Islet precursor cell (in vitro differentiated cells): ENCODE data around the gene MED22.

Experiments
- DNase-seq: peaks from one replicate; pipeline ENCODE4 v3.0.0-alpha.2; 2018

Gene MED22

GRCh38 chr9:133375724-133376654, 28.1 kb upstream of the MED22 start, which contains the start of the genes STKLD1 and SURF4:
TSS of gene STKLD1 (plus strand) at chr9:133376366. CDS start at chr9:133376474, 108 bp downstream.
TSS of gene SURF4 (minus strand) at chr9:133376060. CDS start at chr9:133375969, 91 bp downstream.
- peak; percentile 97 for DNase-seq

GRCh38 chr9:133375116-133375723, 27.3 kb upstream of the MED22 start:
- DNase-seq, result no peak

DNA sequence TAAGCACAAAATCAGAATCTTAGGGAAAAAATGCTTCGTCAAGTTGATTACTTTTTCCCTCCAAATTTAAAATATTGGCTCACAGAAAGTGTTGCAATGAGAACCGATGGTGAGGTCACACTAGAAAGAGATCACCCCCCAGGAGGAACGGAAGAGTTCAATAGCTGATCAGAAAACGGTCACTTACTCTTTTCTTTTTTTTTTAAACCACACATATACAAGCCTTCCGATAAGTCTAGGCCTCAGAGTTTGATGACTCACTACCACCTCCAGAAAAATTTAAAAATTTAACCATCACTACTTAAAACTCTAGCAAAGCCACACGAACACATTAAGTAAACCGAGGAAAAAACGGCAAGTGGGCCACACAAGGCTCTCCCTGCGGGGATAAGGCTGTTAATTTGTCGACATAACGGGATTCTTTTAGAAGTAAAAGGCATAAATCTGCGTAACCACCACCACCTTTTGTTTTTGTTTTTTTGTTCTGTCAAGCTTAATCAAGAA, 26.7 kb upstream of the MED22 start:
- no peak for DNase-seq

DNA sequence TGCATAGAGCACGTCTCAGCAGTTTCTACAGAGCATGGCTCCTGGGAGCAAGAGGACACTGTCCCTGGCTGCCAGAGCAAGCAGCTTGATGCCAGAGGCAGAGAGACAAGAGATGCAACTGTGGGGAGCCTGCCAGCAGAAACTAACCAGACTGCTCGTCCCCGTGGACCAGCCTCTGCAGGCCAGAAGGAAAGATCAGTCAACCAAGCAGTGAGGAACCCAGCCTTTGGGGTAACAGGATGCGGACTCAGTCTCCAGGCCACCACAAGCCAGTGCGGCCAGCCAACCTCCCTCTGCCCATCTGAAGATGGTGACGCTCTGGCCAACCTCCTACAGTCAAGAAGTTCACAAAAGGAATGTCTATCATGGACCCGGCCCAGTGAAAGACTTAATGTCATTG, 24.2 kb upstream of the MED22 start:
- no peak for DNase-seq

DNA sequence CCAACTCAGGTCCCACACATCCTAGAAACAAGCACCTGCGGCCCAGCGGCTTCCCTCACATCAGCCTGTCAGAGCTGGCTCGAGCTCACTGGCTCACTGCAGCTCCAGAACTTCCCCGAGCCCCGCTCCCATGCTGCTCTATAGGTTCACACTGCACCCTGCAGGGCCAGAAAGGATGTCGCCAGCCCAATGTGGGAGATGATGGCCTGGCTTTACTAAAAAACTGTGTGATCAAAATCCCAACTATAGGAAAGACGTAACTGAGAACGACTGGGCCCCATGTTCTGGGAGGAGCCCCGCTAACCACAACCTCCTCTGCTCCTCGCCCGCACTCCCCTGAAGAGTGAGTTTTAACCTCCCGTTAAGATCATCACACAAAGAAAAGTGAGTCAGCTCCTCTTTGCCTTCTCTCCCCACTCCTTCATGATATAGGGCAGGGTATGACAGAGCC, 23.4 kb upstream of the MED22 start:
- no peak for DNase-seq

DNA sequence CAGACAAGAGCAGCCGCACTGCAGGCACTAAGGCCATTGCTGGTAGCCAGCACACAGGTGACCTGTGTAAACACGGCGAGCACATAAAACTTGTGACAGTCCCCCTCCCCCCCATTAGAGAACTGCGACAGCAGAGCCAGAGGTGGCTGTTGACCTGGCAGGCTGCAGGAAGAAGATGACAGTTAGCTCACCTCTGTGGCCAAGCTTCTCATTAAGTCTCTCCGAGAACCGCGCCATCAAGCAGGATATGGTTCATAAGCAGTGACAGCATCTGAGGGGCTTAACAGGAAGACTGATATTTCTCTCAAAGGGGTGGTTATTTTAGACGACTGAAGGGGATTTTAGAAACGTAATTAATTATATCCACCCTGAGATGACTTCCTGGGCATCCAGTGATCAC, 22.8 kb upstream of the MED22 start:
- DNase-seq, result no peak

- no peak for DNase-seq
Observed at GRCh38 chr9:133369933-133370332, 22.0 kb upstream of the MED22 start.

DNA sequence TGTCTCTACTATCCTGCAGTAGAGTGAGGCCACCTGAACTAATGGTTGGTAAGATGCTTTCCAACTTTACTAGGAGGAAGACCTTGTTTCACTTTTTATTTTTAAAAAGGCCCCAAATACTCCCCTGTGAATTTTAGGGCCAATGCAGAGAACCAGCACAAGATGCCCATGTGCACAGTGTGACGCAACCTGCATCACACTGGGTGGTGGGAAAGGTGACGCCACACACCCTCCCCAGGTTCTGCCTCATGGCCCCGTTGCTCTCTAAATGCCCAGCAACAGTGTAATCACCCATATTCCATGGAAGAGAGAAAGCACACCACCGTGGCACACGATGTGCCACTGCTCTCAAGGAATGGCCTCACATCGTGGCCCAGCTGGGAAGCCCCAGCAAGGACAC, 21.5 kb upstream of the MED22 start:
- DNase-seq, result no peak

DNA sequence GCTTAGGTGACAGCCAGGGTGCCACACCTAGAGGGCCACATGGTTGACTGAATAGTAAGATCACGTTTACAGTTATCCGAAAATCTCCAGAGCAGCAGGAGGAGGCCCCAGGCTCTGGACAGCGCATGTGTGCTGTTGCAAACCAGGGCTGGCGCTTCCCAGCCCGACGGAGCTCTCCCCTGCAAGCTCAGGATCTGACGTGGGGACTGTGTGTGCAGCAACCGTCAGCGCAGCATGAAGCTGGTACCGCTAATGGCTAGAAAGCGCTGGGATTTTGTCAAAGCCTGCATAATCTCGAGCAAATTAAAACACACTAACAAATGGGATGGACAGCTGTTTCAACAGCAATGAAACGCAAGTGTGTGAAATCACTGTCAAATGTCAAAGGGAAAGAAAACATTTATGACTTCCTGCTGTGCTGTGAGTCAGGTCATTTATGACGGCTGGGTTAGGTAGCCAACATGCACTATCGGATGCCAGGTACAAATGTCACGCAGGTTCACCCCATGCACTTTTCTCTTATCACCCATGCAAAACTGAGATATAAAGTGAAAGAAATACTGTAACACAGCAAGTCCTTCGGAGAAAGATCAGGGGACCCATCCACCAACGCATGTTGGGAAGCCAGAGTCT, 20.4 kb upstream of the MED22 start:
- DNase-seq, result no peak

GRCh38 chr9:133367778-133368177, 19.8 kb upstream of the MED22 start:
- DNase-seq, result no peak

GRCh38 chr9:133367221-133367620, 19.3 kb upstream of the MED22 start:
- no peak for DNase-seq

DNA sequence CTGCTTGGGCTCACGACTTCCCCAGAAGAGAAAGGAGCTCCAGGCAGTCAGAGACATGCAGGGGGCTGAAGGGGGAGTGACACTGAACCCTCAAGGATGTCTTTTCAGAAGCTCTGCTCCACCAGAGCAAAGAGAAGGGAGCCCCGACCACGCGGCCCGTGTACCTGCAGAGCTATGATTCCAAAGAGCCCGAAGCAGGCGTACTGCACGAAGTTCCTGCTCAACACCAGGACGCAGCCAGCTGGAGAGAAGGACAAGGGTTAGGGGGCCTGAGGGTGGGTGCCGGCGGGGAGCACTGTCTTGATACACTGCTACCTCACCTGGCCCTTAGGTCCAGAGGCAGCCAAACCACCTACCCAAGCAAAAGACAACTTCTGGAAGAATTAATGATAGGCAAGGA, 18.5 kb upstream of the MED22 start:
- no peak for DNase-seq

GRCh38 chr9:133362359-133363044, 14.6 kb upstream of the MED22 start:
- DNase-seq, result no peak

DNA sequence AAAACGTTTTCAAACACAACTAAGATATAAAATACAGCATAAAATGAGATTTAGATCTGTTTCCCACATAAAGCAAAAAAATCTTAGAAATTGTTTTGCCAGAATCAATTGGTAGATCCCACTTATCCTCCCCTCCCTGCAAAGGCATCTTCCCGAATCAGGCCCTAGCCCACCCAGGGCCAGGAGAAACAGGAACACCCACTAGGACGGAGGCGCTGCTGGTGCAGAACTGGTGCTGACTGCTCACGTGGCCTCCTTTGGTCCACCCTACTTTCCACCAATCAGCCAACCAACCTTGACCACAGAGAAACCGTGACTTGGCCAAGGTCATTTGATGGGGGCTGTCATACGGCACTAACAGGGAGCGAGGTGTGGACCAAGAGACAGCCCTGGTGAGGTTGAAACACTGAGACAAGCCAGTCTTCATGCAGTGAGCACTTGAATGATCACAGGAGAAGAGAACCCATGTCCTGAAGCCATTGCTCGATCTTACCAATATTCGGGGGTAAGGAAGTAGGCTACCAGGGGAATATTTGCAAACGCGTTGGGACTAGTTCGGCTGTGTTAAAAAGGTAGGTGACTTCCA, 13.7 kb upstream of the MED22 start:
- no peak for DNase-seq

- no peak for DNase-seq
Observed at GRCh38 chr9:133360400-133361393, 12.8 kb upstream of the MED22 start.

- peak; percentile 69 for DNase-seq
Observed at GRCh38 chr9:133359399-133360175, 11.7 kb upstream of the MED22 start.

- no peak for DNase-seq
Observed at GRCh38 chr9:133357656-133358055, 9.7 kb upstream of the MED22 start.

DNA sequence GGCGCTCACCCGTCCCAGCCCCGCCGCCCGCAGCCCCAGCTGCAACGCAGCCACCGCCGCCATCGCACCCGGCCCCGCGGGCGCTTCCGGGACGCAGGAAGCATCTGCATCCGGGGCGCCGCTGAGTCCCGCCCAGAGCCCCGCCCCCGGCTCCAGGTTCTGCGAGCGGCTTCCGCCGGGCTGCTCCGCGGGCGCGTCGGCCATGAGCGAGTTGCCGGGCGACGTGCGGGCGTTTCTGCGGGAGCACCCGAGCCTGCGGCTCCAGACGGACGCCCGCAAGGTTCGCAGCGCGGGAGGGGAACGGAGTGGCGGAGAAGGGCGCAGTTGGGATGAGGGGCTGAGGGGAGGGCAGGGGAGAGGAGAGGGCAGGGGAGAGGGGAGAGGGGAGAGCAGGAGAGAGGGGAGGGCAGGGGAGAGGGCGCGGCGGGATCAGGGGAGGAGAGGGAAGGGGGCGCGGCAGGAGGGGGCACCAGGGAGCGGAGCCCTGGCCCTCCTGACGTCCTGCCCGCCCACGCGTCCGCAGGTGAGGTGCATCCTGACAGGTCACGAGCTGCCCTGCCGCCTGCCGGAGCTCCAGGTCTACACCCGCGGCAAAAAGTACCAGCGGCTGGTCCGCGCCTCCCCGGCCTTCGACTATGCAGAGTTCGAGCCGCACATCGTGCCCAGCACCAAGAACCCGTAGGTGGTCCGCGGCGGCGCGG, 8.6 kb upstream of the MED22 start, which contains the start of the genes SURF1 and SURF2:
SURF1 (minus strand) TSS at position 97 of the 701 bp plus-strand sequence; CDS start at position 63, 34 bp downstream.
SURF2 (plus strand) TSS at position 160 of the 701 bp plus-strand sequence; CDS start at position 203, 43 bp downstream.
- peak; percentile 94 for DNase-seq

- no peak for DNase-seq
Observed at GRCh38 chr9:133355881-133356357, 8.0 kb upstream of the MED22 start.
